DMS 273 (cell line): ENCODE results near the gene RPL22.
A peak's percentile ranks its signal among the peaks of the same experiment; 100 is the strongest.
"Not testable (repeated sequence)": the region's sequence is repeated elsewhere in the genome, so short reads cannot be mapped to it uniquely, and the experiment has no call there.

ENCODE experiments used
- DNase-seq: peaks from one replicate; lab custom pipeline; 2025; ENCODE audit not compliant: unreplicated experiment; lab: John Stamatoyannopoulos, UW

RPL22 gene

DNA sequence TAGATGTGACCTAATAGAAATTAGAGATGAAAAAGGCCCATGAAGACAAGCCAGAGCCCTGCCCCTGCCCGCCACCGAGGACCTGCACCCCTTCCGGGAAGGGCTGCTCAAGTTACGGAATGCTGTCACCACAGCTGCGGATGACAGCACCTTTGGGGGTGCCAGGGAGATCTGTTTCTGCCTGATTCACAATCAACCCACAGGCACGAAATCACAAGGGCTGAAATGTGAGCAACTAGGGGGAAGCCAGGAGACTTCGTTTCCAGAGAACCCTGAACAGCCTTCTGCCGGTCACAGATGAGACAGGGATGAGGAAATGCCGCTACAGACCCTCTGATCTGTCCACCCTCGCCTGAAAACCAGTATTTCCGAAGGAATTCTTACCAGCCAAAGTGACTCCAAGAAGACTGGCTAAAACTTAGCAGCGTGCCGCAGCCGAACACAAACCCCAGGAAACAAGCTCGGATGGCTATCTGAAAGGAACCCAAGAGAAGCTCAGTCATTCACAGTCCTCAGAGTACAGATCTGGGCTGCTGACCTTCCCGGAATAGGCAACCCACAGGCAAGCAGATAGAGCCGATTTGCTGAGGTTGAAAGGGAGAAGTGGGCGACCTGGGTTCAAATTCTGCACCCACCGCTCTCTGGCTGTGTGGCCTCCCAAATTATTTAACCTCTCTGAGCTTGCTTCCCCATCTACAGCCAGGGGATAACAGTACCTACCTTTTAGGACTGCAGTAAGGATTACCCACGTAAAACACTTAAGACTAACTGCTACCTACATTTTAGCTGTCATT, 35.3 kb upstream of the RPL22 start:
- peak; percentile 54 for DNase-seq

DNA sequence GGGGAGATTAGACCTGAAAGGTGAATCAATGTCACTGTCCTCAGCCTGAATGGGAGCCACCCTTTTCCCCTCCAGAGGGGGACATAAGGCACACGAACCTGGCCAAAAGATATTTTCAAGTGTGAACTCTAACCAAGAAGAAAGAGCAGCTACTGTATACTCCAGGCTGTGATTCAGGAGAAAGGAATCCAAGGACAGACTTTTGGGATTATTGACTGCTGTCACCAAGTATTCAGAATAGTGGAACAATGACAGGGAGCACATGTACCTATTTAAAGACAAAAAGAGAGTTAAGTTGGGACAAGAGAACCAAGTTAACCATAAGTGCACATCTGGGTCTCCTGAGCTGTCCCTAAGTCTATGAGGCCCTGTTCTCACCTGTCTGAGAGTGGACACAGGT, 34.0 kb upstream of the RPL22 start:
- DNase-seq = no peak

DNA sequence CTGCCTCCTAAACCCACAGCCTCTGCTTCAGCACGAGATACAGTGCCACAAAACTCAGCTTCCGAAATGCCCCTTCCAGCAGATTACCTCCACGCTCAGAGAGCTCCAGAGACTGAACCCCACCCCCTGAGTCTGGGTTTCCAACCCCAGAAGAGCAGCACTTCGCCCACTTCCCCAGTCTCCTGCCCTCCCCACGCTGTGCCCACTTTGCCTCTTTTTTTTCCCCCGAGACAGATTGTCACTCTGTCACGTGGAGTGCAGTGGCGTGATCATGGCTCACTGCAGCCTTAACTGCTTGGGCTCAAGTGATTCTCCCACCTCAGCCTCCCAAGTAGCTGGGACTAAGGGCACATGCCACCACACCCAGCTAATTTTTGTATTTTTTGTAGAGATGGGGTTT, 26.3 kb upstream of the RPL22 start:
- no peak for DNase-seq

DNA sequence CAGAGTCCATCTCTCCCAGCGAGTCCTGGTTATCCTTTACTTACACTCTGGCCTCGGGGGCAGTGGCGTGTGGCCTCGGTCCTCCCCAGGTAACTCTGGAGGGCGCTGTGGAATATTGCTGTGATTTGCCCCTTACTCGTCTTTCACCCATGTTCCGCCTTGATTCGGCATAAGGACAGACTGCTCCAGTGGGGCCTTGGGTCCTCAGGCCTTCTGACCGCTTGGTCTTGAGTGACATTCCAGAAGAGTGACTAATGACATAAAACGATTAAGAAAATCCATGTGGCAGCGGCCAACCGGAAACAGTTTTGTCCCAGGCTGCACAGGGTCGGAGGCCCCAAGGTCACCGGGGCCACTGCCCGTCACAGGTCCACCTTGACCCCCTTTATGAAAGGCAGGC, 25.3 kb upstream of the RPL22 start:
- no peak for DNase-seq

DNA sequence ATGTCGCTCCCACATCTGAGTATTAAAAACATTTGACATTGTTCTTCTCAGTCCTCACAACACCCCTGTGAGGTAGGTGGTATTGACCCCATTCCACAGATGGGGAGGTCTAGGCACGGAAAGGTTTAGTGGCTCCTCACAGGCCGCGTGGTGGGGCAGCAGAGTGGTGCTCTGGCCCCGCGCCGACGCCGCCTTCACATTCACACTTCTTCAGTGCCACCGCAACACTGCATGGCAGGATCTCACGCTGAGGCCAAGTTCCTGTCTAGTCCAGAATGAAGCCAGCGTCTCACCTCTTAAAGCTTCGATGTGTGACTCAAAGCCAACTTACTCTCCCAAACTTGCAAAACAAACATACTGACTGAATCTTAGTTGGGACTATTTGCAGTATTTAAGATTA, 24.2 kb upstream of the RPL22 start:
- DNase-seq = no peak

DNA sequence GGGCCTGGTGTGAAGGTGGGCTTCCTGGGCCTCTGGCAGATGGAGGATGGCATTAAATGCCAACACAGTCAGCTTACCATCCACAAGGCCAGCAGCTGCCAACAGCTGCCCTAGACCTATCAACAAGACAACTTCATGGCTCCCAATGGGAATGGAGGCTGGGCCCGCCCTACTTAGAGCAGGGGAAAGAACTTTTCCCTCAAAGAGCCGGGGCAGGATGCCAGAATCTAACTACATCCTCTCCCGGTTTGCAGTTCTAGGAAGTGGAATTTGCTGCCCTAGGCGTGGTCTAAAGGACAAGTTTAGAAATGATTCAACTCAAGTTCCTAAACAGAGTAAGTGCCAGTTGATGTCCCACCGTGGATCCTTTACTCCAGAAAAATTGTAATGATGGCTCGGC, 23.2 kb upstream of the RPL22 start:
- DNase-seq = peak; percentile 54

DNA sequence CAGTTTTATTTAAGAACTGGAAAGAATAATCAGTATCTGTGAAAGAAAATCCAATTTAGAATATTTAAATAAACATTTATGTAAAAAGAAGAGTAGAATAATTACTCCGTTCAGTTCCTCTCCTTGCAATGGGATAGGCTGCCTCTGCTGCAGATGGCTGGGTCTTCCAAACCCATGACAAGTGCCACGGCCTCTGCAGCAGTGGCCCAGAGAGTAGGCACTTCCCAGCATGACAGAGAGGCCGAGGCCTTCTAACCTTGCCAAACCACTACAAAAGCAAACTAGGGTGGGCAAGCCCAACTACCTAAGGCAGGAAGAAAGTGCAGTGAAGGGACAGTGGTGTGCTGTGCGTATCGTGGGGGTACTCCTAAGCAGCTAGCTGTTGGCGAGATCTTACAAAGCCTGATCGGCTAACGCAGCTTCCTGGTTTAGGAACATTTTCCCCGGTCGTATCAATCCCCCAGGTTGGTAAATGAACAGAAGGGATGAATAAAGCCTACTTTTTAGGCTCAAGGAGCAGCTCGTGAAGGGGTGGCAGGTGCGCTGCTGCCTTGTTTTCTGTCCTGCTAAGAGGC, 21.9 kb upstream of the RPL22 start:
- no peak for DNase-seq

DNA sequence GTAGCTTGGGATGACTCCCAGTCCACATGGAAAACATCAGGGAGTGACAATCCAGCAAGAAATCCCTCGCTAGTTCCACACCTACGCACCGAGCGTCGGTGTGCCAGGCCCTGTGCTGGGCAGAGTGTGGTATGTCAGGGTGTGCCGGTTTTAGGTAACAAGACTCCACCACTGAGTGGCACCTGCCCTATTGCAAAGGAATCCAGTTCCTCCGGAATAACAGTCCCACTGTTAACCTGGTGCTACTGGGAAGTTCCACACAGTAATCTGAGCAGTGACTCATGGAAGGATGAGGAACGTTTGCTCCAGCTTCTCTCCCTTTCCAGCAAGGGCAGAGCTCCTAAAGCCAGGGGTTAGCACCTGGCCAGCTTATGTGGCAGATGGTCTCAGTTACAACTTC, 20.8 kb upstream of the RPL22 start:
- DNase-seq = peak; percentile 73

DNA sequence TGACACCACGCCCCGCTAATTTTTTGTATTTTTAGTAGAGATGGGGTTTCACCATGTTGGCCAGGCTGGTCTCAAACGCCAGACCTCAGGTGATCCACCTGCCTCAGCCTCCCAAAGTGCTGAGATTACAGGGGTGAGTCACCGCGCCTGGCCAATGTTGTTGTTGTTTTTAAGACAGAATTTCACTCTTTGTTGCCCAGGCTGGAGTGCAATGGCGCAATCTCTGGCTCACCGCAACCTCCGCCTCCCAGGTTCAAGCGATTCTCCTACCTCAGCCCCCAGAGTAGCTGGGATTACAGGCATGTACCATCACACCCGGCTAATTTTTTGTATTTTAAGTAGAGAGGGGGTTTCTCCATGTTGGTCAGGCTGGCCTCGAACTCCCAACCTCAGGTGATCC, 20.2 kb upstream of the RPL22 start:
- not testable (repeated sequence) for DNase-seq

DNA sequence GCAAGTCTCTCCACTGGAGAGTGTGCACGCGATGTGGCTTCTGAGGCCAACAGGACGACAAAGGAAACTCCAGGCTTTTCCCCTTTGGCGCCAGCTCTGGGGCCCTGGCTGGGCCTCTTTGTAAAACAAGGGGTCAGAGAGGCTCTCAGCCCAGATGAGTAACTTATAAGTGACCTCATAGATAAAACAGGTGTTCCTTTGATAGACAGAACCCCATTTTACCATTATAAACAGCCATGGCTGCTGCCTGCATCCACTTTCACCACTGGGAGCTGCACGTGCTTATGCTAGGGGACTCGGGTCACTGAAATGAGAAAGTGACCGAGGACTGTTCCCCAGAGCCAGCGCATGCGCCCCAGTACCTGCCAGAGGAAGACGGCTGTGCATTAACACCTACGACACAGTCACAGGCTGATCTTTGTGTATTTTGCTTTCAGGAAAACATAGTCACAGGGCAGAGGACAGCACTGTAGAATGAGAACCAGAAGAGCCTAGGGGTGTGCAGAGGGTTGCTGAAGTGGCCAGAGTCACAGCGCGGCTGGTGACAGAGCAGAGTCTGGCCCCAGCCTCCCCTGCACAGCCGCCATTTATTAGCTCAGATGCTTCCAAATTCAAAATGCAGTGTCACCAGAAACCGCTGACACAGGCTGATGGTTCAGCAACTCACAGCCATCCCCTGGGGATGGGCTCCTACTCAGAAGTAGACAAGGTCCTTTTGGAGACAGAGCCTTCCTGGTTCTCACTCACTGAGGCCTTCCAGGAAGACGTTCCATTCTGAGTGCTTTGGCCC, 19.2 kb upstream of the RPL22 start:
- DNase-seq = no peak

DNA sequence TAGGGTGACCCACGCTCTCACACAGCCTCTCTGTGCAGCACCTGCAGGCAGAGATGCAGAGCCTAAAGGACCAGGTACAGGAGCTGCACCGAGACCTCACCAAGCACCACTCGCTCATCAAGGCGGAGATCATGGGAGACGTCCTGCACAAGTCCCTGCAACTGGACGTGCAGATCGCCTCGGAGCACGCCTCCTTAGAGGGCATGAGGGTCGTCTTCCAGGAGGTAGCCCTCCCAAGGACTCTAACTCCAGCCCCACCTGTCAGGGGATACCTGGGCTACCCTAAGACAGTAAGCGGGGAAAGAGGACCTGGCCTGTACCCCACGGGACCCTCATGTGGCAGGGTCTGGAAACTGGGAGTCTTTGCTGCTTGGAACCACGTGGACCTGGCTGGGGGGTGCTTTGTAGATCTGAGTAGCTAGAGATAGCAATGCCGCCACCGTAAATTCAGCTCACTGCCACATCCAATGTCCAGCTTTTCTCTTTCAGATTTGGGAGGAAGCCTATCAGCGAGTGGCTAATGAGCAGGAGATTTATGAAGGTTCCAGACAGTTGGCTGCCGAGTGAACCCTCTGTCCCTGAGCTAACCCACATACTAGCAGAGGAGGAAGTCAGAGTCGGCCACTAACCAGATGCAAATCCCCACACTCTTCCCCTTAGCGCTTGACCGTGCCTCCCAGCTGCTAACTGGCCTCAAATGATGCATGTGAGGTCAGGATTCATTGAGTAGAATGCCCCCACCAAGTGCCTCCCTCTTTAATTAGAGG, 13.0 kb upstream of the RPL22 start:
- DNase-seq = no peak

DNA sequence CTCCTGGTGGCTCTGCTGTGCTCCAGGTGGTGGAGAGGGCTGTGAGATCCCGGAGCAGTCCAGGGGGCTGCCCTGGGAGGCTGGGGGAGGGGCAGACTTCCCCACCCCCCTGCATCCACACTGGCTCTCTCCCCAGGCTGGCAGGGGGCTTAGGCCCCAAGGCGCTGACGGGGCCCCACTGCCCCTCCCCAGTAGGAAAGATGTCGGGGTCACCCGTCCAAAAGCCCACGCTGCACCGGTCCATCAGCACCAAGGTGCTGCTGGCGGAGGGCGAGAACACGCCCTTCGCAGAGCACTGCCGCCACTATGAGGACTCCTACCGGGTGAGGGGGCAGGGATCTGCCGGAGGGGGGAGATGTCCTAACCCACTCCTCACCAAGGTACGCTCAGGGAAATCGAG, 12.3 kb upstream of the RPL22 start:
- DNase-seq = no peak

DNA sequence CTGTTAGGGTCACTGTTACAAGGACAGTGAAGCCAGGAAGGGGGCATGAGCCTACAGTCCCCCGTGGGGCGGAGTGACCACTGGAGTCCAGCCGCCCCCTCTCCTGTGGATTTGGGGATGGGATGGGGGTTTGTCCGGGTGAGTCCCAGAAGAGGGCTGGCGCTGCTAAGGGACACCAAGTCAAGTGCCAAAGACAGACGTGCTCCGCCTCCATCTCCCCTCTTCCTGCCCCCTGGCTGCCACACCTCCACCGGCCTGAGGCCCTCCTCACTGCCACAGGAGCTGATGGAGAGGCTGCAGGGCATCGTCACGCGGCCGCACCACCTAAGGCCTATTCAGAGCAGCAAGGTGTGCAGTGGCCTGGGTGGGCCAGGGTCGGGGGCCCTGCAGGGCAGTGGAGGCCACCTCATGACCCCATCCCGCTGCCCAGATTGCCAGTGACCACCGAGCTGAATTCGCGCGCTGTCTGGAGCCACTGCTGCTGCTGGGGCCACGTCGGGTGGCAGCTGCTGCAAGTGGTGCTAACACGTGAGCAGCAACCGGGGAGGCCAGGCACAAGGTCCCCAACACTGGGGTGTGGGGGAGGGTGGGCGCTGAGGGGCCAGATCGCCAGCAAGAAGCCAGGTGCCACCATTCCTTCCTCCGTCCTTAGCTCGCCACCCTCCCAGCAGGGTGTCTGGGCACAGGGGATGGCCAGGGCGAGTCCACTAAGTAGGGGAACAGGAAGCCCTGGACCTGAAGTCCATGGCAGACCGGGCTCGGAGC, 11.4 kb upstream of the RPL22 start:
- no peak for DNase-seq

DNA sequence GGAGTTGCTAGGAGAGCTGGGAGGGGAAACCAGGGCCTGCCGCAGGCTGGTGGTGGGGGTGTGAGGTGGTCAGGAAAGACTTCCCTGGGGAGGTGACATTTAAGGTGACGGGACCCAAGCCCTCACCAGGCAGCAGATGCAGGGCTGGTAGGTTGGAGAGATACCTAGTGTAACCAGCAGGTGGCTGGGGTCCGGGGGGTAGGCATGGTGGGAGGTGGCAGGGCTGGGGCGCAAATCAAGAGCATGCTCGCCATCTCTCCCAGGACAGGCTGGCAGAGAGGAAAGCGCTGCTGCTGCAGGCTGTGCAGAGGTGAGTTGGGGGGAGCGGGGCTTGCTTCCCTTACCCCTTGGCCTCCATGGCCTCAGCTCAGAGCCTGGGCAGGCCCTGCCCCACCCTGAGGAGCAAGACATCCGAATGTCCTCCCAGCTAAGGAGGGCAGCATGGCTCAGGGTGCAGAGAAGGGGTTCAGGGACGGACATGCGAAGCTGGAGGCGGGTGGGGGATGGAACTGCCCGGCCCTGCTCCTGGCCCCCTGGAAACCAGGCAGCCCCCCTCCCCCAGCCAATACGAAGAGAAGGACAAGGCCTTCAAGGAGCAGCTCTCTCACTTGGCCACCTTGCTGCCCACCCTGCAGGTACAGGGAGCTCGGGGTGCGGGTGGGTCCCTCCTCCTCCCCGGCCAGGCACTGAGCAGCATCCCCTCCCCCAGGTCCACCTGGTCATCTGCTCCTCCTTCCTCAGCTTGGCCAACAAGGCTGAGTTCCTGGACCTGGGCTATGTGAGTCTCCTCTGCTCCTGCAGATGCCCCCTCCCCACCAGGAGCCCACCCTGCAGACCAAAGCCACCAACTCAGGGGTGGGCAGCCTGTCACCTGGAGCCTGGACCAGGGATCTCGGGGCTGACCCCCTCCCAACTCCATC, 10.5 kb upstream of the RPL22 start:
- peak; percentile 39 for DNase-seq

DNA sequence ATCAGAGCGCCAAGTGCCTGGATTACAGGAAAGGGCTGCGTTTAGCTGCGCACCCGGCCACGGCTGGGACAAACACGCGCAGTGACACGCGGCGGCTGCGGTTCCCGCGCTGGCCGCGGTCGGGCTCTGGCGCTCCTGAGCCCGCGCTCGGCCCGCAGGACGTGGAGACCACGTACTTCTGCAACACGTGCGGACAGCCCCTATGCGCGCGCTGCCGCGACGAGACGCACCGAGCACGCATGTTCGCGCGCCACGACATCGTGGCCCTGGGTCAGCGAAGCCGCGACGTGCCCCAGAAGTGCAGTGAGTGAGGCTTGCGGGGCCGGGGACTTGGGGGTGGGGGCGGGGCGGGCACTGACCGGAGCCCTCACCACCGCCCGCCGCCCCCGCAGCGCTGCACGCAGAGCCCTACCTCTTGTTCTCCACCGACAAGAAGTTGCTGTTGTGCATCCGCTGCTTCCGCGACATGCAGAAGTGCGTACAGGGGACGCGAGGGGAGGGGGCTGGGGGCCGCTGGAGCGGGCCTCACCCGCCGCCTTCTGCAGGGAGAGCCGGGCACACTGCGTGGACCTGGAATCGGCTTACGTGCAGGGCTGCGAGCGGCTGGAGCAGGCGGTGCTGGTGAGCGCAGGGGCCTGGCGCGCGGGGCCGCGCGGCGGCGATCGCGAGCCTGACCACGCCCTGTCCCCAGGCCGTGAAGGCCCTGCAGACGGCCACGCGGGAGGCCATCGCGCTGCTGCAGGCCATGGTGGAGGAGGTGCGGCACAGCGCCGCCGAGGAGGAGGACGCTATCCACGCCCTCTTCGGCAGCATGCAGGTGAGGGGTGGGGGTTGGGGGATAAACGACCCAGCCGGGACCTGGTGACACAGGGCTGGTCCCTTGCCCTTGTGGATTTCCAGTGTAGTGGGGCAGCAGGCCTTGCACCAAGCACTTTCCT, 9.6 kb upstream of the RPL22 start:
- DNase-seq = no peak

DNA sequence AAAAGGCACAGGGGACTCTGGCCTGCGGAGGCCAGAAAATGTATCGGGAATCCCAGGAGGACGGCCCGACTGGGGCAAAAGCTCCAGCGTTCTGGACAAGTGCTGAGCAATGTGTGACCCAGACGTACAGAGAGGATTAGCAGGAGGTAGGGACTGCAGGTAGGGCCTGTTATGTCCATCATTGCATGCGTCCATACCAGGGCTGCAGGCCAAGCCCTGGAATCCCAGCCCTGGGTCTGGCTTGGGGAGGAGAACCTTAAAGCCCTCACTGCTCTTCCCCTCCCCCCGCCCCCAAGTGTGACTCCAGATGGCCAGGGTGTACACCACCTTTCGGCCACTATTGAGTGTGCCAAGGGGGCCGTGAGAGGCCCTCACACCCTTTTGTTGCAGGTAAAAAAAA, 8.5 kb upstream of the RPL22 start:
- DNase-seq = no peak

DNA sequence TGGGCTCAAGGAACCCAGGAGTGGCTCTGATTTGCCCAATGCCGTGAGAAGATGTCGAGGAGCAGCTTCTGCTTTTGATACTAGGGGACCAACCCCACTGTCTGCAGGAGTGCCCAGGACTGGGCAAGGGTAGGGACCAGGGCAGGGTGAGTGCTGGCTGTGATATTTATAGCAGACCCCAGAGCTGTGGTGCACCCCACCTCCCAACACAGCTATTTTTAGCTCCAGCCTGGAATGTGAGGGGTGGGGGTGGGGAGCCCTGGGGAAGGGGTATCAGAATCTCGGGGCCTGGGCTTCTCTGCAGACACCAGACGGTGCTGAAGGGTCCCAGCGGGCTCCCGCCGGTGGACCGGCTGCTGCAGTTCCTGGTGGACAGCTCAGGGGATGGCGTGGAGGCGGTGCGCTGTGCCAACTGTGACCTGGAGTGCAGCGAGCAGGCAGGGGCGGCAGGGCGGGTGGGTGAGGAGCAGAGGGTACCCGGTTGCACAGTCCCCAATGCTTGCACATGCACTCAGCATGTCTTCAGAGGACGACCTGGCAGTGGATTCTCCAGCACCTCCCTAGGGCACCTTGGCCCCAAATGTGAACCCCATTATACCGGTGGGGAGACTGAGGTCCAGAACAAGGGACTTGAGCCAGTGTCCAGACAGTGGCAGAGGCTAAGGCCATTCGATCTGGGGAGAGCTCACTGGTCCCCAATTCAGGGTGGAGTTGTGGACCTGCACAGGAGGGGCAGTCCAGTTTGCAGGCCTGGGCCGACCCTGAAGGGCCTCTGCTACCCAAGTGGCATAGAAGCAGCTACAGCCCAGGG, 7.9 kb upstream of the RPL22 start:
- DNase-seq = no peak

DNA sequence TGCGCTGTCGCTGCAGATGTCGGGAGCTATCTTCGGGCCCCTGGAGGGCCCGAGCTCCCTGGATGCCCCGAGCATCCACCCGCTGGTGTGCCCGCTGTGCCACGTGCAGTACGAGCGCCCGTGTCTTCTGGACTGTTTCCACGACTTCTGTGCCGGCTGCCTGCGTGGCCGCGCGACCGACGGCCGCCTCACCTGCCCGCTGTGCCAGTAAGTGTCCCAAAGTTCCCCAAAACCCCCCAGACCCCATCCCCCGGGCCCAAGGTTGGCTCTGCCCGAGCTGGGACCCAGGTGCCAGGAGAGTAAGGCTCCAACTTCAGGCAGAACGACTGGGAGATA, 7.1 kb upstream of the RPL22 start:
- DNase-seq = no peak
